ENCODE measurements around the gene RBMX2.
"Not testable (repeated sequence)": the region's sequence is repeated elsewhere in the genome, so short reads cannot be mapped to it uniquely, and the experiment has no call there.

Gene RBMX2
- 8.6 to 23.7 (median 15.7) reads per million in 17 experiments for total RNA-seq

- DNase-seq, result peak; percentile 87 to 92 (median 90)
Observed at GRCh38 chrX:130401415-130402207, at the start of gene RBMX2. TSS of gene RBMX2 (plus strand) at chrX:130401987. CDS start at chrX:130402033, 46 bp downstream.

DNA sequence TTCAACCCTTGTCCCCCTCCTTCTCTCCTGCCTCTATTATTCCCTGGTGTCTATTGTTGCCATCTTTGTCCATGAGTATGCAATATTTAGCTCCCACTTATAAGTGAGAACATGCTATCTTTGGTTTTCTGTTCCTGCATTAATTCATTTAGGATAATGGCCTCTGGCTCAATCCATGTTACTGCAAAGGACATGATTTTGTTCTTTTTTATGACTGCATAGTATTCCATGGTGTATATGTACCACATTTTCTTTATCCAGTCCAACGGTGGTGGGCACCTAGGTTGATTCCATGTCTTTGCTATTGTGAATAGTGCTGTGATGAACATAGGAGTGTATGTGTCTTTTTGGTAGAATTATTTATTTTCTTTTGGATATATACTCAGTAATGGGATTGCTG, 49.7 kb upstream of the RBMX2 start:
- DNase-seq, result not testable (repeated sequence)

DNA sequence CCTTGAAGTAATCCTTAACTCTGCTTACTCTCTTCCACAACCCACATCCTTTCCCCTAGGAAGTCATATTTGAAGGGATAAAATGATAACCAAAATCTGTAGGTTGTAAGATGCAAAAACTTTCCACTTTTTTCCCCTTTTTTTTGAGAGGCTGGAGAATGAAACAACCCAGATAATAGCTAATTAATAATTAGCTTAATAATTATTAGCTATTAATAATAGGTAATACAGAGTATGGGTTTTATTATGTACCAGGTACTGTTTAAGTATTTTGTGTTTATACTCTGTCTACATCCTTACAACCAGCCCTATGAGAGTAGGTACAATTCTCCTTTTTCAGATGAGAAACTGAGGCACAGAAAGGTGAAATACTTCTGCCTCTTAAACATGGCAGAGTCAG, 25.7 kb upstream of the RBMX2 start:
- DNase-seq, result no peak

DNA sequence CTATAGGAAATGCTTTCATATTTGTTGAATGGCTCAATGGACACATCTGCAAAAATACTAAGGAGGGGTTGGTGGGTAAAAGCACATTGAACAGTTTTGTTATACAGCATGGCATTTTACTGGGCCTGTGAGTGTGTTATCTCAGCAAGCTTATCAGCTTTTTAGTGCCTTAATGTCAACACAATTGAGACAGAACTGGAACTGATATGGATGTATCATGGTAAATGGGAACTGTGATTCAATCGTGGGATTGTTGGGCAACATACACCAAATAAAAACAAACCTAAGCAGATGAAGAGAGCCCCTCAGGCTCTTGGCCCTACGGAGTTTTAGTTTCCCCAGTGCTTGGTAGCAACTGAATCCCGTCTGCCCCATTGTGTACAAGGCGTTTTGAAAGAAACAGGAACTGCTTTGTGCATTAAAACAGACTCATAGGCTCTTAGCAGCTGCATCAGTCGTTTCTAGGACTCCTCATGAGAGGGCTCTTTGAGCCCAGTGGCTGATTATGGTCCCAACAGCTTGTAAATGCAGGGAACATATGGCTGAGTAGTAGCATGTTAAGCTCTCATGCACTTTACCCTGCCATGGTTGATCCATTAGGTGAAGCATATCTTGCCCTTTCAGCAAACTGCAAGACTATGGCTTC, 23.6 kb upstream of the RBMX2 start:
- no peak for DNase-seq

- no peak for DNase-seq
Observed at GRCh38 chrX:130385520-130385919, 16.3 kb upstream of the RBMX2 start, which contains the start of gene GPR119. TSS of gene GPR119 (minus strand) at chrX:130385674. CDS start at chrX:130385447, 227 bp downstream.

- no peak for DNase-seq
Observed at GRCh38 chrX:130386408-130386808, 15.4 kb upstream of the RBMX2 start.

GRCh38 chrX:130393451-130394074, 8.2 kb upstream of the RBMX2 start:
- DNase-seq, result peak; percentile 33 to 47 (median 42)

- DNase-seq, result no peak
Observed at GRCh38 chrX:130395341-130395740, 6.4 kb upstream of the RBMX2 start.

- peak in 2 of 4 experiments; percentile 1 to 2 for DNase-seq
Observed at GRCh38 chrX:130402208-130402684, 459 bp downstream of the RBMX2 start.

- DNase-seq, result peak; percentile 43 to 73 (median 62)
Observed at GRCh38 chrX:130413415-130413814, 11.6 kb downstream of the RBMX2 start.

DNA sequence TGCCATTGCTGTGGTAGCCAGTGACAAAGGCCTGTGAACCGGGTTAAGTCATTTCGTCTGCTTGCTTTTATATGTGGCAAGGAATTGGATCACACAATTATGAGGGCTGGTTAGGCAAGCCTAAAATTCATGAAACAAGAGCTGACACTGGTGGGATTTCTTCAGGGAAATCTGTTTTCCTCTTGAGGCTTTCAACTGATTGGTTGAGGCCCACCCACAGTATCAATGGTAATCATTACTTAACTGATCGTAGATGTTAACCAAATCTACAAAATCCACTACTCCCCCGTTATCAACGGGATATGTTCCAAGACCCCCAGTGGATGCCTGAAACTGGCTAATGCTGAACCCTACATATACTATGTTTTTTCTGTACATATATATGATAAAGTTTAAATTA, 13.0 kb downstream of the RBMX2 start:
- no peak for DNase-seq

DNA sequence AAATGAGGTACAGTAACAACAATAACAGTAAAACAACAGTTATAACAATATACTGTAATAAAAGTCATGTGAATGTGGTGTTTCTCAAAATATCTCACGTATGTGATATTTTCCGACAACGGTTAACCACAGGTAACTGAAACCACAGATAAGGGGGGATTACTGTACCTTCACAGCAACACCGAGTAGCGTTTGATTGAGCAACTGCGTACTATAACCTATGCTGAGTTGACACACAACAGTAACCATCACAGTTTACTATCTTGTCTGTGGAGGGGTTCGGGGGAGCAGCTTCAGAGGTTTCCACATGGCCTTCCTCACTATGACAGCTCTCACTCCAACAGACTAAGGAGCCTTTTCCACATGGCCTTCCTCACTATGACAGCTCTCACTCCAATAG, 13.4 kb downstream of the RBMX2 start:
- DNase-seq, result no peak

- no peak for DNase-seq
Observed at GRCh38 chrX:130416785-130417184, 15.0 kb downstream of the RBMX2 start.

DNA sequence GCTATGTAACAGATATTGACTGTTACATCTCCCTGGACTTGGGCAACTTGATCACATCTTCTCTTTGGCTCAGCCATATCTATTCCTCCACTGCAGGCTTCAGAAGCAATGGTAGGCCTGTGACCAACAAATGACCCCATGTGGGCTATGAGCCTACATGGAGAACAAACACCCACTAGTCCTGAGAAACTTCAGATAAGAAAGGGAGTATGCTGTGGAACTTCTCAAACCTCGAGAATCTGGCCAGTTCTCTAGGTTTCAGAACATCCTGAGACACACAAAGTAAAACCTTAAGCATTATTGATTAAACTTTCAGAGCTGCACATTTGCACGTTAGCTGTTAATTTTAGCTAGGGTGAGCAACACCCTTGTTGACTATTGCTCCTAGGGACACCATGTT, 16.3 kb downstream of the RBMX2 start:
- DNase-seq, result no peak

- DNase-seq, result no peak
Observed at GRCh38 chrX:130418740-130419139, 17.0 kb downstream of the RBMX2 start.

GRCh38 chrX:130419263-130419662, 17.5 kb downstream of the RBMX2 start:
- DNase-seq, result no peak

GRCh38 chrX:130426531-130426930, 24.7 kb downstream of the RBMX2 start:
- no peak for DNase-seq

DNA sequence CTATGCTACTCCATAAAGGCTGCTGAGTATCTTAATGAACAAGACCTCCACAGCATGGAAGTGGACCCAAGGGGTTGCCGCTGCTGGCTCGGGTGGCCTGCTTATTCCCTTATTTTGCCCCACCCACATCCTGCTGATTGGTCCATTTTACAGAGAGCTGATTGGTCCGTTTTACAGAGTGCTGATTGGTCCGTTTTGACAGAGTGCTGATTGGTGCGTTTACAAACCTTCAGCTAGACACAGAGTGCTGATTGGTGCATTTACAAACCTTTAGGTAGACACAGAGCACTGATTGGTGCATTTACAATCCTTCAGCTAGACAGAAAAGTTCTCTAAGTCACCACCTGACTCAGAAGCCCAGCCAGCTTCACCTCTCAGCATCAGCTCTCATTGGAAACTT, 27.4 kb downstream of the RBMX2 start:
- not testable (repeated sequence) for DNase-seq

DNA sequence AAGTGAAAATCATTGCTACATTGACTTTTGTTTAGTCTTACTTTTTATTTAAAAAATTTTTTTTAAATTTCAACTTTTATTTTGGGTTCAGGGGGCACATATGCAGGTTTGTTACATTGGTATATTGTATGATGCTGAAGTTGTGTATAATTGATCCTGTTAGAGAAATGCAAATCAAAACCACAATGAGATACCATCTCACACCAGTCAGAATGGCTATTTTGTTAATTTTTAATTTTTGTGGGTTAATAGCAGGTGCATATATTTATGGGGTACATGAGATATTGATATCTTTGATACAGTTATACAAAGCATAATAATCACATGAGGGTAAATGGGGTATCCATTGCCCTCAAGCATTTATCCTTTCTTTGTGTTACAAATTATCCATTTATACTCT, 34.1 kb downstream of the RBMX2 start:
- DNase-seq, result no peak

GRCh38 chrX:130437996-130438395, 36.2 kb downstream of the RBMX2 start:
- not testable (repeated sequence) for DNase-seq

- DNase-seq, result no peak
Observed at GRCh38 chrX:130443875-130444274, 42.1 kb downstream of the RBMX2 start.

DNA sequence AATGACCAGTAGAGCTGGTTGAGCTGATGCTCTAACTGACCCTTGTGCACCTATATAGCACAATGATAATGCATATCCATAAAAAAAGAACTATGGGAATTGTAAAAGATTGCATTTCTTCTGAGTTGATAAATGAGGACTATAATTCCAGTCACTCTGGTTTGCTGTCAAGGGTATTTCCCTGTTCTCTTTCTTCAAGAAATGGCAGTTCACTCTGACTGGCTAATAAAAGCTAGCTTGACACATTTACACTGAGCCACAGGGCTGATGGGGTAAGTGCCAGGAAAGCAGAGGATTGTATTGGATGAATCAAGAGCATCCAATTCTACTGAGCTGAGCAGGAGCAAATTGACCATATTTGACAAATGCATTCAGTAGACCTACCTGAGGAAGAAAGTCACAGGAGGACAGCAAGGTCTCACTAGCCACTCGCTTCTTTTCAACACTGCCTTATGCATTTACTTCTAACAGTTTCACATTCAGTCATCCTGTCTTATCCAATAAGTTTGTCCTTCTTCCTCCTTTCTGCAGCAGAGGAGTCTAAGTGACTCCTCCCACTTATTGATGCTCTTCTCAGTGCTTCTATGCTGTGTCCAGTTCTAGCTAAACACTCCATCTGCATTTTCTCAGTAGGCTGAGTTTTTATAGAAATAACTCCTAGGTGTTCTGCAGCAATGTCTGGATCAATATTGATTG, 43.0 kb downstream of the RBMX2 start:
- DNase-seq, result no peak

DNA sequence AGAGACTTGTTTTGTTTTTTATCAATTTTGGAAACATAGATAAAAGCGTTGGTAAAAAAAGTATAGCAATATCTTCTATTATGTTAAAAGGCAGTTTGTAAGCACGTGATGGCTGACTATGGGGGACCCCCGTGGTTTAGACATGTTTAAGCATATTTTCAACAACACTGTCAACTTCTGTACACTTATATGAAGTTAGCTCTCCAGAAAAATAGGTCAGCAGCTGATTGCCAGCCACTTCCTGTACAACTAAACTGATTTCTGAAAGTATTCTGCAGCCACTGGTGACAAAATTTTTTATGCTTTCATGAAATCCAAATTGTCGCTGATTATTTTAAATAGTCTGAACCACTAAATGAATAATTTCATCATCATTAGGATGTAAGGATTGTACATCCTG, 45.2 kb downstream of the RBMX2 start:
- no peak for DNase-seq

Measured in suppressor macrophage (primary cell).